ENCODE data around the gene GID4.
A peak's percentile ranks its signal among the peaks of the same experiment; 100 is the strongest.

Gene GID4

GRCh38 chr17:18044609-18045008 is 5.4 kb downstream of the GID4 start:
- DNase-seq (ENCODE audit: low read depth), result no peak

- no peak for DNase-seq (ENCODE audit: low read depth)
Observed at GRCh38 chr17:18045691-18046350, 6.6 kb downstream of the GID4 start.

GRCh38 chr17:18055597-18055996 is 16.4 kb downstream of the GID4 start:
- no peak for DNase-seq (ENCODE audit: low read depth)

GRCh38 chr17:18056214-18056613 is 17.0 kb downstream of the GID4 start:
- DNase-seq (ENCODE audit: low read depth), result no peak

- no peak for DNase-seq (ENCODE audit: low read depth)
Observed at GRCh38 chr17:18059283-18059682, 20.1 kb downstream of the GID4 start.

- DNase-seq (ENCODE audit: low read depth), result no peak
Observed at GRCh38 chr17:18064053-18064452, 24.8 kb downstream of the GID4 start.

GRCh38 chr17:18065546-18065945 is 26.3 kb downstream of the GID4 start:
- no peak for DNase-seq (ENCODE audit: low read depth)

- no peak for DNase-seq (ENCODE audit: low read depth)
Observed at GRCh38 chr17:18066866-18067265, 27.7 kb downstream of the GID4 start.

GRCh38 chr17:18069101-18069500 is 29.9 kb downstream of the GID4 start:
- DNase-seq (ENCODE audit: low read depth), result no peak

- no peak for DNase-seq (ENCODE audit: low read depth)
Observed at GRCh38 chr17:18070861-18071340, 31.7 kb downstream of the GID4 start.

- DNase-seq (ENCODE audit: low read depth), result no peak
Observed at GRCh38 chr17:18071751-18072150, 32.5 kb downstream of the GID4 start.

GRCh38 chr17:18074566-18075272 is 35.5 kb downstream of the GID4 start:
- no peak for DNase-seq (ENCODE audit: low read depth)

- no peak for DNase-seq (ENCODE audit: low read depth)
Observed at GRCh38 chr17:18076936-18077335, 37.7 kb downstream of the GID4 start.

GRCh38 chr17:18079543-18079942 is 40.3 kb downstream of the GID4 start:
- no peak for DNase-seq (ENCODE audit: low read depth)

GRCh38 chr17:18084256-18084655 is 45.0 kb downstream of the GID4 start:
- DNase-seq (ENCODE audit: low read depth), result no peak

GRCh38 chr17:18087610-18088491 is 48.6 kb downstream of the GID4 start, which contains the start of gene DRG2:
DRG2 (plus strand) TSS chr17:18087948; CDS start chr17:18088024, 76 bp downstream.
- peak; percentile 84 for DNase-seq (ENCODE audit: low read depth)

GRCh38 chr17:18089613-18090012 is 50.4 kb downstream of the GID4 start:
- DNase-seq (ENCODE audit: low read depth), result no peak

- DNase-seq (ENCODE audit: low read depth), result no peak
Observed at GRCh38 chr17:18093616-18094408, 54.6 kb downstream of the GID4 start.

- no peak for DNase-seq (ENCODE audit: low read depth)
Observed at GRCh38 chr17:18094409-18094807, 55.2 kb downstream of the GID4 start.

- DNase-seq (ENCODE audit: low read depth), result no peak
Observed at GRCh38 chr17:18099516-18099915, 60.3 kb downstream of the GID4 start.

GRCh38 chr17:18100616-18101015 is 61.4 kb downstream of the GID4 start:
- no peak for DNase-seq (ENCODE audit: low read depth)

- no peak for DNase-seq (ENCODE audit: low read depth)
Observed at GRCh38 chr17:18101828-18102227, 62.6 kb downstream of the GID4 start.
